Panc1 (cell line): ENCODE data around the gene STK10. TPM values are rescaled to one million over a fixed set of nuclear protein-coding genes. Genes with fewer than 3 reads are reported as not detected.

Experiments used
- ATAC-seq: fragments of 200-7000 bp; cut with Tn5 transposase; 2 replicates; pipeline ENCODE4 v1.9.1; 2020; ENCODE audit warnings: mild to moderate bottlenecking, moderate library complexity
- BruUV-seq: library from RNA; stranded (reverse); fragments of 400-500 nt; replicated peaks from 2 replicates; lab custom pipeline; 2021; lab: Mats Ljungman, UMichigan
- CTCF ChIA-PET: fragments of 300-600 bp; sonication (Branson Sonifier 250); formaldehyde crosslinking; loops from one replicate; lab custom pipeline; 2022; ENCODE audit warnings: antibody characterized with exemption; lab: Charles Lee
- POLR2A ChIA-PET: fragments of 300-600 bp; sonication (Branson Sonifier 250); formaldehyde crosslinking; loops from one replicate; lab custom pipeline; 2022; ENCODE audit warnings: antibody characterized with exemption; lab: Charles Lee
- DNase-seq: peaks from one replicate; pipeline ENCODE4 v3.0.0-alpha.2; 2010; ENCODE audit warnings: low read depth, low spot score
- H3K27ac ChIP-seq: 2 replicates; pipeline ENCODE4 v1.5.1; 2011; ENCODE audit warnings: mild to moderate bottlenecking, low read length, inconsistent platforms
- H3K27me3 ChIP-seq: fragments of 200-500 bp; sonication (Bioruptor generic); 2 replicates; pipeline ENCODE4 v1.6.0; 2014; ENCODE audit warnings: low read length, inconsistent platforms; ENCODE audit not compliant: control insufficient read depth, insufficient read depth
- H3K36me3 ChIP-seq: fragments of 200-500 bp; sonication (Bioruptor generic); 2 replicates; pipeline ENCODE4 v1.5.1; 2014; ENCODE audit warnings: inconsistent platforms, mild to moderate bottlenecking, low read length, moderate library complexity; ENCODE audit not compliant: control insufficient read depth, insufficient read depth
- H3K4me1 ChIP-seq: 2 replicates; pipeline ENCODE4 v1.5.1; 2011; ENCODE audit warnings: inconsistent platforms, mild to moderate bottlenecking, low read length, moderate library complexity; ENCODE audit not compliant: control insufficient read depth, insufficient read depth
- H3K4me3 ChIP-seq, 2 experiments: 2 replicates each; pipeline ENCODE4 v1.5.1; 2011 to 2012; ENCODE audit warnings: low read depth in 2 of 2, low read length in 2 of 2, mild to moderate bottlenecking in 2 of 2, inconsistent platforms in 1 of 2, moderate library complexity in 1 of 2
- H3K9me3 ChIP-seq: fragments of 200-500 bp; sonication (Bioruptor generic); 2 replicates; pipeline ENCODE4 v1.5.1; 2014; ENCODE audit warnings: low read depth, mild to moderate bottlenecking, inconsistent platforms, low read length, moderate library complexity; ENCODE audit not compliant: control insufficient read depth, insufficient read depth
- CTCF ChIP-seq: fragments of 450-650 bp; IDR thresholded peaks from 2 replicates; pipeline ENCODE4 v1.5.1; 2017; ENCODE audit warnings: mild to moderate bottlenecking
- POLR2AphosphoS5 ChIP-seq: IDR thresholded peaks from 2 replicates; pipeline ENCODE4 v1.6.1; 2012; ENCODE audit warnings: mild to moderate bottlenecking, low read depth, low read length, moderate library complexity
- SIN3A ChIP-seq: IDR thresholded peaks from 2 replicates; pipeline ENCODE4 v1.6.1; 2012; ENCODE audit warnings: low read depth, mild to moderate bottlenecking, low read length, moderate library complexity, borderline replicate concordance; ENCODE audit not compliant: insufficient read depth
- TCF7L2 ChIP-seq: IDR thresholded peaks from 2 replicates; pipeline ENCODE4 v1.6.1; 2011; ENCODE audit warnings: mild to moderate bottlenecking, low read depth, low read length, inconsistent platforms
- in situ Hi-C: cut with HindIII; loops from 2 replicates; pipeline ENCODE4 v1.10.0; 2016; ENCODE audit warnings: low sequenced_read_pairs, low pct_unique_long_range_greater_than_20kb
- intact Hi-C: fragments of 100-400 bp; cut with micrococcal nuclease; formaldehyde crosslinking; loops from one replicate; pipeline ENCODE4 v1.10.0; 2022; ENCODE audit not compliant: unreplicated experiment
- total RNA-seq: library from RNA; stranded (reverse); gene quantifications from one replicate; pipeline ENCODE4 v1.2.1, GENCODE V29; 2021; ENCODE audit not compliant: unreplicated experiment
- TF ChIP-seq, protein P1 (sequence below), 2 experiments: IDR thresholded peaks; 2 replicates each; pipeline ENCODE4 v1.6.1; 2011 to 2012; ENCODE audit warnings: low read depth in 2 of 2, control low read depth in 1 of 2, low read length in 1 of 2, mild to moderate bottlenecking in 1 of 2, moderate library complexity in 1 of 2; ENCODE audit not compliant: insufficient read depth in 1 of 2

STK10 gene
- total RNA-seq, 1 experiment from 2014 or later: 34.9 TPM

GRCh38 chr5:171999100-171999499, 188.9 kb downstream of the STK10 start:
- POLR2A ChIA-PET: interaction anchor here (0.6 to 1.0 kb wide), 2 partner anchors 15 to 60 kb away, joined by 3 to 6 read pairs; no protein-coding TSS in a partner anchor
- Histone ChIP-seq H3K27ac (peak overlapping the region; percentile 45; the same call in 1 of the 2 replicates), H3K9me3 (no peaks in the 10 kb centered on the region), H3K4me1 (peaks cover 53% of the 10 kb centered on the region), H3K27me3 (no peaks in the 10 kb centered on the region), H3K36me3 (no peaks in the 10 kb centered on the region), H3K4me3 (no peak overlapping the region)
- ATAC-seq (no peak), DNase-seq (no peak)
- TF ChIP-seq, protein P1, sequence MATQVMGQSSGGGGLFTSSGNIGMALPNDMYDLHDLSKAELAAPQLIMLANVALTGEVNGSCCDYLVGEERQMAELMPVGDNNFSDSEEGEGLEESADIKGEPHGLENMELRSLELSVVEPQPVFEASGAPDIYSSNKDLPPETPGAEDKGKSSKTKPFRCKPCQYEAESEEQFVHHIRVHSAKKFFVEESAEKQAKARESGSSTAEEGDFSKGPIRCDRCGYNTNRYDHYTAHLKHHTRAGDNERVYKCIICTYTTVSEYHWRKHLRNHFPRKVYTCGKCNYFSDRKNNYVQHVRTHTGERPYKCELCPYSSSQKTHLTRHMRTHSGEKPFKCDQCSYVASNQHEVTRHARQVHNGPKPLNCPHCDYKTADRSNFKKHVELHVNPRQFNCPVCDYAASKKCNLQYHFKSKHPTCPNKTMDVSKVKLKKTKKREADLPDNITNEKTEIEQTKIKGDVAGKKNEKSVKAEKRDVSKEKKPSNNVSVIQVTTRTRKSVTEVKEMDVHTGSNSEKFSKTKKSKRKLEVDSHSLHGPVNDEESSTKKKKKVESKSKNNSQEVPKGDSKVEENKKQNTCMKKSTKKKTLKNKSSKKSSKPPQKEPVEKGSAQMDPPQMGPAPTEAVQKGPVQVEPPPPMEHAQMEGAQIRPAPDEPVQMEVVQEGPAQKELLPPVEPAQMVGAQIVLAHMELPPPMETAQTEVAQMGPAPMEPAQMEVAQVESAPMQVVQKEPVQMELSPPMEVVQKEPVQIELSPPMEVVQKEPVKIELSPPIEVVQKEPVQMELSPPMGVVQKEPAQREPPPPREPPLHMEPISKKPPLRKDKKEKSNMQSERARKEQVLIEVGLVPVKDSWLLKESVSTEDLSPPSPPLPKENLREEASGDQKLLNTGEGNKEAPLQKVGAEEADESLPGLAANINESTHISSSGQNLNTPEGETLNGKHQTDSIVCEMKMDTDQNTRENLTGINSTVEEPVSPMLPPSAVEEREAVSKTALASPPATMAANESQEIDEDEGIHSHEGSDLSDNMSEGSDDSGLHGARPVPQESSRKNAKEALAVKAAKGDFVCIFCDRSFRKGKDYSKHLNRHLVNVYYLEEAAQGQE (IDR thresholded peaks at IDR 0.05; ENCODE audit: insufficient read depth in 1 of 2, low read depth in 2 of 2, low read length in 1 of 2): no peak
- TF ChIP-seq TCF7L2 (no peak), POLR2AphosphoS5 (no peak), CTCF (no peak), SIN3A (no peak)
- in situ Hi-C loops (no loop called here), intact Hi-C loops (no loop called here)
- CTCF ChIA-PET: no interaction called here
- no TSS peak for BruUV-seq

DNA sequence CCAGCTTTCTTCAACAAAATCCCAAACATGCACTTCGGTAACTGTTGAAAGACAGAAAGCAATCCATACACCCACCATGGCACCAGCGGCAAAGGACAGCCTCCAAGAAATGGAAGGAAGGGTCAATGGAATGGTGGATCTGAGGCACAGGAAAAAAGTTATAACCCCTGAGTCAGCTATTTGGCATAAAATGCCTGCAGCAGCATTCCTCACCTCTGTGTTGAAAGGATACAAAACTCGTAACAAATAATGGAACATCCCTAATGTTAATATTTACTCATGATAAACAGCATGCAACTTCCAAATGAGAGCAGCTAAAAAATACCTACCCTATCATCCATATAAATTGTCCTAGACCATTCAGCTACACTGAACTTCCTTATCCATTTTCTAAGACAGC, 191.0 kb downstream of the STK10 start:
- ChIA-PET POLR2A (no interaction called here), CTCF (no interaction called here)
- Histone ChIP-seq H3K27me3 (no peaks in the 10 kb centered on the region), H3K27ac (peak overlapping the region; percentile 1), H3K4me3 (no peak overlapping the region), H3K4me1 (peaks cover 46% of the 10 kb centered on the region), H3K36me3 (no peaks in the 10 kb centered on the region), H3K9me3 (no peaks in the 10 kb centered on the region)
- no peak for TF ChIP-seq CTCF
- TF ChIP-seq, protein P1 (IDR thresholded peaks at IDR 0.05; ENCODE audit: insufficient read depth in 1 of 2, low read depth in 2 of 2, low read length in 1 of 2): no peak
- in situ Hi-C loops (no loop called here), intact Hi-C loops (no loop called here)
- DNase-seq (no peak), ATAC-seq (peak; percentile 28; the same call in 1 of the 2 replicates)
- BruUV-seq: no TSS peak
